Measurements from ENCODE around the gene CYSLTR1. TPM values are rescaled to one million over a fixed set of nuclear protein-coding genes. Genes with fewer than 3 reads are reported as not detected.
"Not testable (repeated sequence)": the region's sequence is repeated elsewhere in the genome, so short reads cannot be mapped to it uniquely, and the experiment has no call there.

CYSLTR1 gene
- total RNA-seq, 4 donors from 2014 or later = 2.9 to 10.6 (median 4.4) TPM

DNA sequence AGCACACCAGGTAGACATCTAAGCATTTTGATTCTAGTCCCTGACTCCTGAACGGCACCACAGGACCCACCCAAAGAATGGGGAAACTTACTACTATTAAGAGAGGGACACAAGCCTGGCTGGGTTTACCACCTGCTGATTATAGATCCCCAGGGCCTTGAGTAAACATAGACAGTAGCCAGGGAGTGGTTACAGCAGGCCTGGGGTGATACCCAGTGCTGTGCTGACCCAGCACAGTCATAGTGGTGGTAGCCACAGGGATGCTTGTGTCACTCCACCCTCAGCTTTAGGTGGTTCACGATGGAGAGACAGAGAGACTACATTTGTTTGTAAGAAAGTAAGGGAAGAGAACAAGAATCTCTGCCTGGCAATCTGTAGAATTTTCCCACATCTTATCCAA is 11.7 kb downstream of the CYSLTR1 start:
- no peak for DNase-seq (ENCODE audit: low spot score)
- ATAC-seq (ENCODE audit: low FRiP score) = no peak
- TF ChIP-seq, protein P1, sequence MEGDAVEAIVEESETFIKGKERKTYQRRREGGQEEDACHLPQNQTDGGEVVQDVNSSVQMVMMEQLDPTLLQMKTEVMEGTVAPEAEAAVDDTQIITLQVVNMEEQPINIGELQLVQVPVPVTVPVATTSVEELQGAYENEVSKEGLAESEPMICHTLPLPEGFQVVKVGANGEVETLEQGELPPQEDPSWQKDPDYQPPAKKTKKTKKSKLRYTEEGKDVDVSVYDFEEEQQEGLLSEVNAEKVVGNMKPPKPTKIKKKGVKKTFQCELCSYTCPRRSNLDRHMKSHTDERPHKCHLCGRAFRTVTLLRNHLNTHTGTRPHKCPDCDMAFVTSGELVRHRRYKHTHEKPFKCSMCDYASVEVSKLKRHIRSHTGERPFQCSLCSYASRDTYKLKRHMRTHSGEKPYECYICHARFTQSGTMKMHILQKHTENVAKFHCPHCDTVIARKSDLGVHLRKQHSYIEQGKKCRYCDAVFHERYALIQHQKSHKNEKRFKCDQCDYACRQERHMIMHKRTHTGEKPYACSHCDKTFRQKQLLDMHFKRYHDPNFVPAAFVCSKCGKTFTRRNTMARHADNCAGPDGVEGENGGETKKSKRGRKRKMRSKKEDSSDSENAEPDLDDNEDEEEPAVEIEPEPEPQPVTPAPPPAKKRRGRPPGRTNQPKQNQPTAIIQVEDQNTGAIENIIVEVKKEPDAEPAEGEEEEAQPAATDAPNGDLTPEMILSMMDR (IDR thresholded peaks at IDR 0.05) = no peak

GRCh38 chrX:78314561-78314960 is 12.8 kb downstream of the CYSLTR1 start:
- TF ChIP-seq, protein P1 (IDR thresholded peaks at IDR 0.05) = no peak
- DNase-seq (ENCODE audit: low spot score) (no peak), ATAC-seq (ENCODE audit: low FRiP score) (no peak)

GRCh38 chrX:78313526-78313925 is 13.9 kb downstream of the CYSLTR1 start:
- TF ChIP-seq, protein P1 (IDR thresholded peaks at IDR 0.05) = no peak
- ATAC-seq (ENCODE audit: low FRiP score) (no peak), DNase-seq (ENCODE audit: low spot score) (no peak)

- no peak for ATAC-seq (ENCODE audit: low FRiP score)
- DNase-seq (ENCODE audit: low spot score) = no peak
- TF ChIP-seq, protein P1 (IDR thresholded peaks at IDR 0.05) = no peak
Observed at GRCh38 chrX:78307665-78308064, 19.7 kb downstream of the CYSLTR1 start.

DNA sequence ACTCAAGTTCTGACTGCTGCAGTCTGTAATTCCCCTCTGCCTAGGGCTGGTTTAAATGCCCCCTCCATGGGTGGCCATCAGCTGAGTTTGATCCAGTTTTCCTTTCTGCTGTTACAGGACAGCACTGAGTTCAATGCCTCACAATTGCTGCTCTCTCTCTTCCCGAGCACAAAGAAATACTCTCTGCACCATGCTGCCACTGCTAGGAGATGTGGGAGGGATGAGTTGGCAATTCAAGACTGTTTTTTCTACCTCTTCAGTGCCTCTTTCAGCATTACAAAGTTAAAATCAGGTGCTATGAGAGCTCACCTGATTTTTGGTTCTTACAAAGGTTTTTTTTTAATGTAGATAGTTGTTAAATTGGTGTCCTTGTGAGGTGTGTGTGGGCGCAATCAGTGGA is 24.3 kb downstream of the CYSLTR1 start:
- DNase-seq (ENCODE audit: low spot score) (no peak), ATAC-seq (ENCODE audit: low FRiP score) (no peak)
- TF ChIP-seq, protein P1 (IDR thresholded peaks at IDR 0.05) = no peak

GRCh38 chrX:78300933-78301332 is 26.5 kb downstream of the CYSLTR1 start:
- DNase-seq (ENCODE audit: low spot score) = not testable (repeated sequence)

GRCh38 chrX:78283511-78283910 is 43.9 kb downstream of the CYSLTR1 start:
- DNase-seq (ENCODE audit: low spot score) = no peak
- TF ChIP-seq, protein P1 (IDR thresholded peaks at IDR 0.05) = no peak
- no peak for ATAC-seq (ENCODE audit: low FRiP score)

More at GRCh38 chrX:78300933-78301332, 26.5 kb downstream of the CYSLTR1 start:
- ATAC-seq (ENCODE audit: low FRiP score) = not testable (repeated sequence)

DNA sequence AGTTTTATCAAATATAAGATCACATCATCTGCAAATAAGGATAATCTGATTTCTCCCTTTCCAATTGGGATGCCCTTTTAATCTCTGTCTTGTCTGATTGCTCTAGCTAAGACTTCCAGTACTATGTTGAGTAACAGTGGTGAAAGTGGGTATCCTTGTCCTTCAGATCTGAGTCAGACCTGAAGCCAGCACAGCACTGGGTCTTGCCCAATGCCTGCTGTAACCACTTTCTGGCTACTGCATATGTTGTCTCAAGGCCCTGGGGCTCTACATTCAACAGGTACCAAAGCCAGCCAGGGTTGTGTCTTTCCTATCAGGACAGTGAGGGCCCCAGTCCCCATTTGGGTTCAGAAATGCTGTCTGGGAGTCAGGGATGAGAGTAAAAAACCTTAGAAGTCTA is 90.3 kb downstream of the CYSLTR1 start:
- ATAC-seq (ENCODE audit: low FRiP score) = no peak
- DNase-seq (ENCODE audit: low spot score) = no peak
- TF ChIP-seq, protein P1 (IDR thresholded peaks at IDR 0.05) = no peak

DNA sequence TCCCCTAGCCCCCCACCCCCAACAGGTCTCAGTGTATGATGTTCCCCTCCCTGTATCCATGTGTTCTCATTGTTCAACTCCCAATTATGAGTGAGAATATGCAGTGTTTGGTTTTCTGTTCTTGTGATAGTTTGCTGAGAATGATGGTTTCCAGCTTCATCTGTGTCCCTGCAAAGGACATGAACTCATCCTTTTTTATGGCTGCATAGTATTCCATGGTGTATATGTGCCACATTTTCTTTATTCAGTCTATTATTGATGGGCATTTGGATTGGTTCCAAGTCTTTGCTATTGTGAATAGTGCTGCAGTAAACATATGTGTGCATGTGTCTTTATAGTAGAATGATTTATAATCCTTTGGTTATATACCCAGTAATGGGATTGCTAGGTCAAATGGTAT is 101.4 kb downstream of the CYSLTR1 start:
- not testable (repeated sequence) for DNase-seq (ENCODE audit: low spot score); ATAC-seq (ENCODE audit: low FRiP score)
